Calu3 (cell line): ENCODE data around the gene FAHD2A. TPM values are rescaled to one million over a fixed set of nuclear protein-coding genes. Genes with fewer than 3 reads are reported as not detected.

Experiments
- BruUV-seq: library from RNA; stranded (reverse); fragments of 400-500 nt; replicated peaks from 2 replicates; lab custom pipeline; 2021; lab: Mats Ljungman, UMichigan
- CTCF ChIA-PET: fragments of 300-600 bp; sonication (Branson Sonifier 250); formaldehyde crosslinking; loops from one replicate; lab custom pipeline; 2022; ENCODE audit warnings: antibody characterized with exemption; lab: Charles Lee
- DNase-seq: peaks from one replicate; pipeline ENCODE4 v3.0.0; 2022
- H3K27ac Mint-ChIP-seq: one replicate; pipeline ENCODE4 v1.8.0; 2022; ENCODE audit warnings: mixed read lengths; ENCODE audit not compliant: unreplicated experiment
- H3K27me3 Mint-ChIP-seq: one replicate; pipeline ENCODE4 v1.8.0; 2022; ENCODE audit warnings: mixed read lengths; ENCODE audit not compliant: unreplicated experiment
- H3K36me3 Mint-ChIP-seq: one replicate; pipeline ENCODE4 v1.8.0; 2022; ENCODE audit warnings: mild to moderate bottlenecking, moderate library complexity, mixed read lengths; ENCODE audit not compliant: insufficient read depth, unreplicated experiment
- H3K4me1 Mint-ChIP-seq: one replicate; pipeline ENCODE4 v1.8.0; 2022; ENCODE audit warnings: mild to moderate bottlenecking, low read depth, mixed read lengths; ENCODE audit not compliant: unreplicated experiment
- H3K4me3 Mint-ChIP-seq: one replicate; pipeline ENCODE4 v1.8.0; 2022; ENCODE audit warnings: mild to moderate bottlenecking, low read depth, moderate library complexity, mixed read lengths; ENCODE audit not compliant: unreplicated experiment
- H3K9me3 Mint-ChIP-seq: one replicate; pipeline ENCODE4 v1.8.0; 2022; ENCODE audit warnings: low read depth, mixed read lengths; ENCODE audit not compliant: unreplicated experiment
- intact Hi-C: fragments of 100-400 bp; cut with micrococcal nuclease; formaldehyde crosslinking; loops from one replicate; pipeline ENCODE4 v1.10.0; 2022; ENCODE audit not compliant: unreplicated experiment
- total RNA-seq: library from RNA; stranded (reverse); gene quantifications from 2 replicates; pipeline ENCODE4 v1.2.3, GENCODE V29; 2022
- TF ChIP-seq, protein P1 (sequence below): fragments of 200-600 bp; IDR thresholded peaks from one replicate; pipeline ENCODE4 v1.8.0; 2022; ENCODE audit warnings: antibody characterized with exemption; ENCODE audit not compliant: unreplicated experiment

FAHD2A gene
- total RNA-seq, 1 experiment from 2014 or later, result 29.1 TPM

DNA sequence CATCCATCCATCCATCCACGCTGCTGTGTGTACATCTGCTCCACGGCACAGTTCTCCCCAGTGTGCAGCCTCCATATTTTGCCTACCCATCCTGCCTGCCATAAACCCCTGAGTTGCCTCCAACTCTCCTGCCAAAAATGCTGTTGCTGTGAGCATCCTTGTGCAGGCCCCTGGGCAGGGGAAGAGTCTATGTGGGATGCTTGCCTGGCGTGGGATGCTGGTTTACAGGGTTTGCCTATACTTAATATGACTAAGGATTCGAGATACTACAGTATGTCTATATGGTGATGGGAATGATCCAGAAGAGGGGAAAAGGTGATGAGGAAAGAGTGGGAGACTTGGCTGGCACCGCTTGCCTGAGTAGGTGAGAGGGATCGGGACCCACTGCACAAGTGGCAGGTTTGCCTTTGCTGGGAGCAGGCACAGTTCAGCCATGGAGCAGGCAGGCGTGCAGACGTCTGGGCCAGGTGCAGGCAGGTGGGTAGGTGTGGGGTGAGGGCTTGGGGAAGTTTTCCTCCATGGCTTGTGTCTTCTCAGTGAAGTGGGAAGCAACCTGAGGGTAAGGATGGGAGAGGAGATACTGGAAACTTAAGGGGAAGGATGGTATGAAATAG is 30.2 kb upstream of the FAHD2A start:
- no peak overlapping the region for H3K27ac Mint-ChIP-seq
- H3K36me3 Mint-ChIP-seq, result no peaks in the 10 kb centered on the region
- TF ChIP-seq, protein P1, sequence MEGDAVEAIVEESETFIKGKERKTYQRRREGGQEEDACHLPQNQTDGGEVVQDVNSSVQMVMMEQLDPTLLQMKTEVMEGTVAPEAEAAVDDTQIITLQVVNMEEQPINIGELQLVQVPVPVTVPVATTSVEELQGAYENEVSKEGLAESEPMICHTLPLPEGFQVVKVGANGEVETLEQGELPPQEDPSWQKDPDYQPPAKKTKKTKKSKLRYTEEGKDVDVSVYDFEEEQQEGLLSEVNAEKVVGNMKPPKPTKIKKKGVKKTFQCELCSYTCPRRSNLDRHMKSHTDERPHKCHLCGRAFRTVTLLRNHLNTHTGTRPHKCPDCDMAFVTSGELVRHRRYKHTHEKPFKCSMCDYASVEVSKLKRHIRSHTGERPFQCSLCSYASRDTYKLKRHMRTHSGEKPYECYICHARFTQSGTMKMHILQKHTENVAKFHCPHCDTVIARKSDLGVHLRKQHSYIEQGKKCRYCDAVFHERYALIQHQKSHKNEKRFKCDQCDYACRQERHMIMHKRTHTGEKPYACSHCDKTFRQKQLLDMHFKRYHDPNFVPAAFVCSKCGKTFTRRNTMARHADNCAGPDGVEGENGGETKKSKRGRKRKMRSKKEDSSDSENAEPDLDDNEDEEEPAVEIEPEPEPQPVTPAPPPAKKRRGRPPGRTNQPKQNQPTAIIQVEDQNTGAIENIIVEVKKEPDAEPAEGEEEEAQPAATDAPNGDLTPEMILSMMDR, result no peak
- H3K4me1 Mint-ChIP-seq, result no peaks in the 10 kb centered on the region
- no peak for DNase-seq
- H3K9me3 Mint-ChIP-seq, result peaks cover 3% of the 10 kb centered on the region
- H3K27me3 Mint-ChIP-seq, result peaks cover 26% of the 10 kb centered on the region
- no TSS peak for BruUV-seq
- no peak overlapping the region for H3K4me3 Mint-ChIP-seq
- CTCF ChIA-PET, result no interaction called here
- intact Hi-C loops, result no loop called here

- Mint-ChIP-seq H3K36me3 (no peaks in the 10 kb centered on the region), H3K4me3 (no peak overlapping the region), H3K27me3 (peaks cover 26% of the 10 kb centered on the region), H3K4me1 (no peaks in the 10 kb centered on the region), H3K27ac (no peak overlapping the region), H3K9me3 (peaks cover 3% of the 10 kb centered on the region)
- DNase-seq, result no peak
- TF ChIP-seq, protein P1, result no peak
- CTCF ChIA-PET, result no interaction called here
- BruUV-seq, result no TSS peak
- intact Hi-C loops, result no loop called here
Measured at GRCh38 chr2:95372845-95373244, 29.7 kb upstream of the FAHD2A start.

DNA sequence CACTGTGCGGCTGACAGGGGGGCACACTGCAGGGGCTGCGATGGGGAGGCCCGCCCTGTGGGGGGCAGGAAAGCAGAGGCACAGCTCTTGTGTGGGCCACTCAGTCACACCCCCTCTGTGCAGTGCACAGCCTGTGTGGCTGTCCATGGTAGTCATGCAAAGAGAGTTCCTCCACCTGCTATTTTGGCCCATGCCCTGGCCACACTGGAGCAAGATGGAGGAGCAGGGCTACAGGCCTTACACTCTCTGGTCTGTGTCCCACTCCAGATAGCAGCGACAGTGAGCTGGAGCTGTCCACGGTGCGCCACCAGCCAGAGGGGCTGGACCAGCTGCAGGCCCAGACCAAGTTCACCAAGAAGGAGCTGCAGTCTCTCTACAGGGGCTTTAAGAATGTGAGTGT is 28.5 kb upstream of the FAHD2A start:
- no peak overlapping the region for H3K4me3 Mint-ChIP-seq
- H3K27ac Mint-ChIP-seq, result no peak overlapping the region
- DNase-seq, result no peak
- H3K27me3 Mint-ChIP-seq, result peaks cover 26% of the 10 kb centered on the region
- no peaks in the 10 kb centered on the region for H3K4me1 Mint-ChIP-seq
- intact Hi-C loops, result no loop called here
- CTCF ChIA-PET, result no interaction called here
- peaks cover 3% of the 10 kb centered on the region for H3K9me3 Mint-ChIP-seq
- H3K36me3 Mint-ChIP-seq, result no peaks in the 10 kb centered on the region
- no TSS peak for BruUV-seq
- TF ChIP-seq, protein P1, result no peak

- TF ChIP-seq, protein P1, result no peak
- Mint-ChIP-seq H3K27me3 (peaks cover 29% of the 10 kb centered on the region), H3K4me3 (no peak overlapping the region), H3K9me3 (peaks cover 3% of the 10 kb centered on the region), H3K36me3 (no peaks in the 10 kb centered on the region), H3K4me1 (no peaks in the 10 kb centered on the region), H3K27ac (no peak overlapping the region)
- CTCF ChIA-PET, result no interaction called here
- intact Hi-C loops, result no loop called here
- no TSS peak for BruUV-seq
- no peak for DNase-seq
Measured at GRCh38 chr2:95374451-95374920, 28.0 kb upstream of the FAHD2A start.
